ENCODE data around the gene FBXW8. TPM values are rescaled to one million over a fixed set of nuclear protein-coding genes. Genes with fewer than 3 reads are reported as not detected.

FBXW8 gene
- total and polyA plus RNA-seq, 2 donors (not counting 3 experiments of a cell fraction or from before 2014, with no cell fraction given) = 15.4 TPM

DNA sequence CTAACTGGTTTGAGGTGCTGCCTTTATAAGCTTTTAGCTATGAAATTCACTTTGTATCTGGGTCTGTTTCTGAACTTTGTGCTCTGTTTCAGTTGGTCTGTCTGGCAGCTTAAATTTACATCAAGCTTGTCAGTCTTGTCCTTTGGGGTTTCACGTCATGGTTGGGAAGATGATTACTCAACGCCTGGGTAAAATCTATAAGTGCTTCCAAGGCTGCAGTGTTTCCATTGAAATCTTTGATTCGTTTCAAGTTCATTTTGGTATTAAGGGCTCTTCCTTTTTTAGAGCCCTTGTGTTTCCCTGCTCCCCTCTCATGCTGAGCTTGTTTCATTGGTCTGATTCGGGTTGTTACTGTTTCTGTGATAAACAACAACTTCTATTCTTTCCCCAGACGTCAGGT lies 58.2 kb downstream of the FBXW8 start:
- H3K9me1 ChIP-seq (replicated peaks; ENCODE audit: control insufficient read depth, extremely low read depth, insufficient read depth, low read length) = no peaks in the 10 kb centered on the region
- no peak overlapping the region for H3K4me3 ChIP-seq (replicated peaks in 1 of 3; ENCODE audit: insufficient read depth in 1 of 3, low read depth in 1 of 3, low read length in 3 of 3)
- no peaks in the 10 kb centered on the region for H3K79me2 ChIP-seq (ENCODE audit: control insufficient read depth, insufficient read depth, low read length)
- TF ChIP-seq POLR2A (IDR thresholded peaks at IDR 0.05; ENCODE audit: low read depth, low read length) = no peak
- TF ChIP-seq, protein P1, sequence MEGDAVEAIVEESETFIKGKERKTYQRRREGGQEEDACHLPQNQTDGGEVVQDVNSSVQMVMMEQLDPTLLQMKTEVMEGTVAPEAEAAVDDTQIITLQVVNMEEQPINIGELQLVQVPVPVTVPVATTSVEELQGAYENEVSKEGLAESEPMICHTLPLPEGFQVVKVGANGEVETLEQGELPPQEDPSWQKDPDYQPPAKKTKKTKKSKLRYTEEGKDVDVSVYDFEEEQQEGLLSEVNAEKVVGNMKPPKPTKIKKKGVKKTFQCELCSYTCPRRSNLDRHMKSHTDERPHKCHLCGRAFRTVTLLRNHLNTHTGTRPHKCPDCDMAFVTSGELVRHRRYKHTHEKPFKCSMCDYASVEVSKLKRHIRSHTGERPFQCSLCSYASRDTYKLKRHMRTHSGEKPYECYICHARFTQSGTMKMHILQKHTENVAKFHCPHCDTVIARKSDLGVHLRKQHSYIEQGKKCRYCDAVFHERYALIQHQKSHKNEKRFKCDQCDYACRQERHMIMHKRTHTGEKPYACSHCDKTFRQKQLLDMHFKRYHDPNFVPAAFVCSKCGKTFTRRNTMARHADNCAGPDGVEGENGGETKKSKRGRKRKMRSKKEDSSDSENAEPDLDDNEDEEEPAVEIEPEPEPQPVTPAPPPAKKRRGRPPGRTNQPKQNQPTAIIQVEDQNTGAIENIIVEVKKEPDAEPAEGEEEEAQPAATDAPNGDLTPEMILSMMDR (IDR thresholded peaks at IDR 0.05; ENCODE audit: extremely low read depth in 1 of 2, insufficient read depth in 1 of 2, low read depth in 1 of 2, low read length in 2 of 2) = no peak
- TF ChIP-seq, protein P2, sequence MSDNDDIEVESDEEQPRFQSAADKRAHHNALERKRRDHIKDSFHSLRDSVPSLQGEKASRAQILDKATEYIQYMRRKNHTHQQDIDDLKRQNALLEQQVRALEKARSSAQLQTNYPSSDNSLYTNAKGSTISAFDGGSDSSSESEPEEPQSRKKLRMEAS (IDR thresholded peaks at IDR 0.05; ENCODE audit: insufficient read depth, insufficient read length) = no peak
- no peak overlapping the region for H3K4me2 ChIP-seq (ENCODE audit: insufficient read depth, low read length)
- ChIA-PET CTCF (no interaction called here), POLR2A (no interaction called here)
- H3K27me3 ChIP-seq (ENCODE audit: control insufficient read depth in 2 of 2, insufficient read depth in 2 of 2, low read length in 2 of 2) = no peaks in the 10 kb centered on the region
- H4K20me1 ChIP-seq (replicated peaks; ENCODE audit: control insufficient read depth, extremely low read depth, insufficient read depth, low read length) = no peaks in the 10 kb centered on the region
- no peaks in the 10 kb centered on the region for H3K9me3 ChIP-seq (replicated peaks; ENCODE audit: control insufficient read depth, insufficient read depth, low read length)
- DNase-seq (ENCODE audit: low read depth, low spot score) = no peak
- no peak for FAIRE-seq
- H3K27ac ChIP-seq (ENCODE audit: insufficient read depth, low read depth, low read length) = no peak overlapping the region
- no peak overlapping the region for H3K9ac ChIP-seq (replicated peaks; ENCODE audit: extremely low read depth, insufficient read depth, low read length)
- H2AFZ ChIP-seq (ENCODE audit: low read depth, low read length) = no peak overlapping the region
- H3K36me3 ChIP-seq (ENCODE audit: control insufficient read depth in 2 of 2, extremely low read depth in 1 of 2, insufficient read depth in 2 of 2, low read length in 2 of 2) = peaks cover 5 to 7% of the 10 kb centered on the region in 2 experiments
- dilution Hi-C loops (cut with MboI; ENCODE audit: extremely low pct_ligation_motif_present, low sequenced_read_pairs) (no loop called here), intact Hi-C loops (cut with micrococcal nuclease) (no loop called here)
- BruUV-seq (replicated peaks) = no TSS peak
- H3K4me1 ChIP-seq (ENCODE audit: control insufficient read depth, extremely low read depth, insufficient read depth, low read length) = no peaks in the 10 kb centered on the region

DNA sequence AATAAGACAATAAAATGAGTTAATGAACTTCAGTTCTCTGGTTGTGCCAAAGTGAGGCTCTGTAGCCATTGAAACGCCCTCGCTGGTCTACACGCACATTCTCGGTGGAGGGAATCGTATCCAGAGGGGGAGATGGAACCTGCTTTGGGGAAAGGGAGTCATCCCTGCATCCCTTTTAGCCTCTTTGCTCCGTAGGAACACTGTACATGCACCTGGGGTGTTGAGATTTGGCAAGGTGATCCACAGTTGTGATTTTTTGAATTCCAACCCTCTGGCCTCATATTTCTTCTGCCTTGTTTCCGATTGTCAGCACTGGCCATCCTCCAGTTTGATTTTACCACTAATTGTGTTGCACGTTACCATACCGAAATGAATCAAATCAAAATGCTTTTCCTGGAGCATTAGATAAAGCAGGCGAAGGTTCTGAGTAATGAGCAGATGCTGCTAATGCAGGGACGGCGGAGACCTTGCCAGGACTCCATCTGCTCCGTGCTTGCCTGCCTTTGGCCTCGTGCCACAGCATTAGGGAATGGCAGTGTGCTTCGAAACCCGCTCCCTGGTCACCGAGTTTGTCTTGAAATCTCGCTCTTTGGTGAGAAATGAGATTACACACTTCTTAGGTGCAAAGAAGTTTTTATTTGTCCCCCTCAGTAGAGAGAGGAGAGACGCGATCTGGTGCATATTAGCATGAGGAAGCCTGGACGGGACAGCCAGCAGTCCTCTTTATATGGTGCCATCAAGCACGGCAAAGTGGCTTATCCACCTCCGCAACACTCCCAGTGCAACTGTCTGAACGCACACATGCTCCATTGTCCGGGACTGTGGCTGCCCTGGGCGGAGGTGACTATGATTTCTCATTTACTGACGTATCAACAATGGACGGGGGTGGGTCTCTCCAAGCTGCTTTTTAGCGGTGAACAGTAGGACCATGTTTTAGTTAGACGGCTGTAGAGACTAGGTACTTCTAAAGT lies 59.1 kb downstream of the FBXW8 start:
- no peaks in the 10 kb centered on the region for H3K9me3 ChIP-seq (replicated peaks; ENCODE audit: control insufficient read depth, insufficient read depth, low read length)
- DNase-seq (ENCODE audit: low read depth, low spot score) = no peak
- no peaks in the 10 kb centered on the region for H3K27me3 ChIP-seq (ENCODE audit: control insufficient read depth in 2 of 2, insufficient read depth in 2 of 2, low read length in 2 of 2)
- dilution Hi-C loops (cut with MboI; ENCODE audit: extremely low pct_ligation_motif_present, low sequenced_read_pairs) (no loop called here), intact Hi-C loops (cut with micrococcal nuclease) (no loop called here)
- no TSS peak for BruUV-seq (replicated peaks)
- no peaks in the 10 kb centered on the region for H3K9me1 ChIP-seq (replicated peaks; ENCODE audit: control insufficient read depth, extremely low read depth, insufficient read depth, low read length)
- TF ChIP-seq GATA2 (IDR thresholded peaks at IDR 0.05; ENCODE audit: insufficient read depth, insufficient read length, low read depth, low read length) (no peak), FOS (IDR thresholded peaks at IDR 0.05; ENCODE audit: borderline replicate concordance, insufficient read depth, low read length) (no peak), POLR2AphosphoS5 (IDR thresholded peaks at IDR 0.05; ENCODE audit: insufficient read depth, low read depth, low read length) (no peak), EZH2 (IDR thresholded peaks at IDR 0.05; ENCODE audit: borderline replicate concordance, low read depth, low read length, severe bottlenecking) (no peak), MYC (IDR thresholded peaks at IDR 0.05; ENCODE audit: low read depth, low read length) (no peak), JUN (IDR thresholded peaks at IDR 0.05; ENCODE audit: borderline replicate concordance, insufficient read depth, insufficient read length, low read depth) (no peak), POLR2A (IDR thresholded peaks at IDR 0.05; ENCODE audit: low read depth, low read length) (no peak)
- TF ChIP-seq, protein P2 (IDR thresholded peaks at IDR 0.05; ENCODE audit: insufficient read depth, insufficient read length) = no peak
- TF ChIP-seq, protein P1 (IDR thresholded peaks at IDR 0.05; ENCODE audit: extremely low read depth in 1 of 2, insufficient read depth in 1 of 2, low read depth in 1 of 2, low read length in 2 of 2) = no peak
- H3K79me2 ChIP-seq (ENCODE audit: control insufficient read depth, insufficient read depth, low read length) = no peaks in the 10 kb centered on the region
- ChIA-PET POLR2A (no interaction called here), CTCF (no interaction called here)
- H3K4me2 ChIP-seq (ENCODE audit: insufficient read depth, low read length) = no peak overlapping the region
- no peak for FAIRE-seq
- H4K20me1 ChIP-seq (replicated peaks; ENCODE audit: control insufficient read depth, extremely low read depth, insufficient read depth, low read length) = no peaks in the 10 kb centered on the region
- H2AFZ ChIP-seq (ENCODE audit: low read depth, low read length) = no peak overlapping the region
- H3K27ac ChIP-seq (ENCODE audit: insufficient read depth, low read depth, low read length) = no peak overlapping the region
- H3K36me3 ChIP-seq (ENCODE audit: control insufficient read depth in 2 of 2, extremely low read depth in 1 of 2, insufficient read depth in 2 of 2, low read length in 2 of 2) = peaks cover 2 to 6% of the 10 kb centered on the region in 2 experiments
- no peak overlapping the region for H3K4me3 ChIP-seq (replicated peaks in 1 of 3; ENCODE audit: insufficient read depth in 1 of 3, low read depth in 1 of 3, low read length in 3 of 3)
- H3K4me1 ChIP-seq (ENCODE audit: control insufficient read depth, extremely low read depth, insufficient read depth, low read length) = no peaks in the 10 kb centered on the region
- H3K9ac ChIP-seq (replicated peaks; ENCODE audit: extremely low read depth, insufficient read depth, low read length) = no peak overlapping the region

All from endothelial cell of umbilical vein (primary cell).